HepG2 (cell line): ENCODE results near the gene PTGIS. TPM values are rescaled to one million over a fixed set of nuclear protein-coding genes. Genes with fewer than 3 reads are reported as not detected.
A peak's percentile ranks its signal among the peaks of the same experiment; 100 is the strongest.

ENCODE experiments used
- CC2D1A ChIP-seq: sonication (generic); formaldehyde crosslinking; IDR thresholded peaks from 2 replicates; pipeline ENCODE4 v1.8.1; 2023; ENCODE audit warnings: mild to moderate bottlenecking, missing genetic modification reagents
- CREB1 ChIP-seq, 2 experiments: fragments of 450-650 bp in 1 of 2; IDR thresholded peaks; 2 replicates each; pipeline ENCODE4 v1.6.1; 2016 to 2017; ENCODE audit warnings: control low read depth in 1 of 2, mild to moderate bottlenecking in 1 of 2, missing compliant biosample characterization in 1 of 2, missing genetic modification characterization in 1 of 2
- ERF ChIP-seq: IDR thresholded peaks from 2 replicates; pipeline ENCODE4 v1.6.1; 2018; ENCODE audit warnings: missing biosample characterization, missing genetic modification reagents
- FLYWCH1 ChIP-seq: sonication (generic); formaldehyde crosslinking; IDR thresholded peaks from 2 replicates; pipeline ENCODE4 v1.8.1; 2023; ENCODE audit warnings: mild to moderate bottlenecking, missing genetic modification reagents
- FOXA3 ChIP-seq: IDR thresholded peaks from 2 replicates; pipeline ENCODE4 v1.6.1; 2016; ENCODE audit warnings: missing genetic modification reagents, missing compliant biosample characterization
- FOXO4 ChIP-seq: sonication (generic); formaldehyde crosslinking; conservative IDR thresholded peaks from 2 replicates; pipeline ENCODE4 v1.8.1; 2023; ENCODE audit warnings: missing genetic modification reagents
- FOXP1 ChIP-seq, 2 experiments: fragments of 450-650 bp in 1 of 2; IDR thresholded peaks; 2 replicates each; pipeline ENCODE4 v1.6.1; 2017 to 2018; ENCODE audit warnings: antibody characterized with exemption in 1 of 2
- HNRNPK ChIP-seq: fragments of 200-400 bp; formaldehyde crosslinking; IDR thresholded peaks from 2 replicates; pipeline ENCODE4 v1.6.1; 2018; ENCODE audit warnings: low read length, low read depth, moderate library complexity, mild to moderate bottlenecking; ENCODE audit not compliant: poor library complexity, severe bottlenecking
- HNRNPL ChIP-seq: fragments of 200-400 bp; formaldehyde crosslinking; IDR thresholded peaks from 2 replicates; pipeline ENCODE4 v1.6.1; 2017; ENCODE audit warnings: mild to moderate bottlenecking, low read depth, low read length
- IRF2 ChIP-seq: IDR thresholded peaks from 2 replicates; pipeline ENCODE4 v1.6.1; 2018; ENCODE audit warnings: missing genetic modification reagents, missing compliant biosample characterization
- KDM5A ChIP-seq: fragments of 200-600 bp; sonication (generic); IDR thresholded peaks from 2 replicates; pipeline ENCODE4 v1.7.0; 2018; ENCODE audit warnings: antibody characterized with exemption, mild to moderate bottlenecking, low read length, borderline replicate concordance
- MTF2 ChIP-seq: sonication (generic); formaldehyde crosslinking; IDR thresholded peaks from 2 replicates; pipeline ENCODE4 v1.5.0; 2020; ENCODE audit warnings: missing genetic modification reagents, borderline replicate concordance
- NCOA1 ChIP-seq: sonication (generic); formaldehyde crosslinking; IDR thresholded peaks from 2 replicates; pipeline ENCODE4 v1.9.0; 2021; ENCODE audit warnings: missing genetic modification reagents
- NFE2L1 ChIP-seq: sonication (generic); formaldehyde crosslinking; IDR thresholded peaks from 2 replicates; pipeline ENCODE4 v1.4.0; 2020; ENCODE audit warnings: missing genetic modification reagents, mild to moderate bottlenecking, borderline replicate concordance
- PITX1 ChIP-seq: sonication (generic); formaldehyde crosslinking; IDR thresholded peaks from 2 replicates; pipeline ENCODE4 v1.5.1; 2020; ENCODE audit warnings: mild to moderate bottlenecking, missing genetic modification reagents
- PPARG ChIP-seq: conservative IDR thresholded peaks from 2 replicates; pipeline ENCODE4 v1.6.1; 2016; ENCODE audit warnings: missing biosample characterization, missing genetic modification reagents
- RFX3 ChIP-seq: IDR thresholded peaks from 2 replicates; pipeline ENCODE4 v1.6.1; 2016; ENCODE audit warnings: missing biosample characterization, missing genetic modification reagents
- SMARCE1 ChIP-seq: fragments of 450-650 bp; IDR thresholded peaks from 2 replicates; pipeline ENCODE4 v1.6.1; 2017; ENCODE audit warnings: borderline replicate concordance
- SNAI1 ChIP-seq: sonication (generic); formaldehyde crosslinking; IDR thresholded peaks from 2 replicates; pipeline ENCODE4 v1.5.0; 2020; ENCODE audit warnings: mild to moderate bottlenecking, missing genetic modification reagents, borderline replicate concordance
- TIGD3 ChIP-seq: sonication (generic); formaldehyde crosslinking; IDR thresholded peaks from 2 replicates; pipeline ENCODE4 v1.5.1; 2020; ENCODE audit warnings: mild to moderate bottlenecking, missing genetic modification reagents, borderline replicate concordance
- U2AF1 ChIP-seq: fragments of 200-400 bp; formaldehyde crosslinking; optimal IDR thresholded peaks from 2 replicates; pipeline ENCODE3; 2017; ENCODE audit warnings: mild to moderate bottlenecking, low read depth, low read length
- ZBTB7B ChIP-seq: sonication (generic); formaldehyde crosslinking; IDR thresholded peaks from 2 replicates; pipeline ENCODE4 v1.4.0; 2020; ENCODE audit warnings: missing genetic modification reagents
- ZC3H13 ChIP-seq: sonication (generic); formaldehyde crosslinking; IDR thresholded peaks from 2 replicates; pipeline ENCODE4 v1.8.1; 2023; ENCODE audit warnings: mild to moderate bottlenecking, missing genetic modification reagents, moderate library complexity
- ZFP41 ChIP-seq: sonication (generic); formaldehyde crosslinking; IDR thresholded peaks from 2 replicates; pipeline ENCODE4 v1.4.0; 2020; ENCODE audit warnings: mild to moderate bottlenecking, missing genetic modification reagents, borderline replicate concordance
- ZMYM2 ChIP-seq: sonication (generic); formaldehyde crosslinking; IDR thresholded peaks from 2 replicates; pipeline ENCODE4 v1.8.0; 2022; ENCODE audit warnings: mild to moderate bottlenecking, missing genetic modification reagents
- ZNF230 ChIP-seq: sonication (generic); formaldehyde crosslinking; IDR thresholded peaks from 2 replicates; pipeline ENCODE4 v1.4.0; 2020; ENCODE audit warnings: mild to moderate bottlenecking, missing genetic modification reagents
- polyA plus RNA-seq, 8 experiments: library from polyadenylated mRNA; depleted of rRNA in 3 of 8; stranded (reverse) in 7 of 8; unstranded in 1 of 8; fragments of >200 nt; fragmentation: Illumina TruSeq in 4 of 8; extraction: Trizol in 4 of 8; gene quantifications; 2 replicates each; pipeline versions ENCODE4 v1.2.1 to v1.2.3, GENCODE V29; 2011 to 2016; ENCODE audit warnings: low read depth in 4 of 8, missing spikeins in 1 of 8, mixed read lengths in 1 of 8; ENCODE audit not compliant: insufficient read depth in 1 of 8
- total RNA-seq, 5 experiments: library from RNA; depleted of rRNA; stranded (reverse); fragments of >200 nt; fragmentation: Illumina TruSeq; extraction: Trizol; gene quantifications; 2 replicates each; pipeline ENCODE4 v1.2.3, GENCODE V29; 2016; ENCODE audit warnings: low read depth in 1 of 5
- TF ChIP-seq, protein P1 (sequence below): sonication (generic); formaldehyde crosslinking; IDR thresholded peaks from 2 replicates; pipeline ENCODE4 v1.8.1; 2023; ENCODE audit warnings: missing genetic modification reagents, inconsistent platforms, borderline replicate concordance

PTGIS gene
- total and polyA plus RNA-seq, 2 of the 13 experiments (the other 11 are each of a cell fraction or from before 2014, with no cell fraction given) = not detected

- TF ChIP-seq SNAI1 (CRISPR knock-in tag) (peak; percentile 80; the same call in 1 of the 2 replicates), NFE2L1 (CRISPR knock-in tag) (peak; percentile 84; the same call in 1 of the 2 replicates), ERF (CRISPR knock-in tag) (peak; percentile 80), PITX1 (CRISPR knock-in tag) (peak; percentile 91), NCOA1 (CRISPR knock-in tag) (peak; percentile 92), PPARG (CRISPR knock-in tag) (peak; percentile 88), FLYWCH1 (CRISPR knock-in tag) (0 out of 2 replicates have a peak, but pooled peaks have one; percentile 71), TIGD3 (CRISPR knock-in tag) (0 out of 2 replicates have a peak, but pooled peaks have one; percentile 54), HNRNPK (no peak), RFX3 (no peak), CREB1 (IDR thresholded peaks at IDR 0.05) (0 out of 2 replicates have a peak, but pooled peaks have one; percentile 47), CREB1 (CRISPR knock-in tag; IDR thresholded peaks at IDR 0.05) (peak; percentile 84), FOXA3 (CRISPR knock-in tag) (peak; percentile 84), SMARCE1 (no peak), U2AF1 (no peak), MTF2 (CRISPR knock-in tag) (0 out of 2 replicates have a peak, but pooled peaks have one; percentile 45), FOXO4 (CRISPR knock-in tag) (0 out of 2 replicates have a peak, but pooled peaks have one; percentile 54), ZMYM2 (peak; percentile 72), ZBTB7B (CRISPR knock-in tag) (peak; percentile 95), FOXP1 (IDR thresholded peaks at IDR 0.05) (no peak), FOXP1 (CRISPR knock-in tag; IDR thresholded peaks at IDR 0.05) (peak; percentile 78), ZC3H13 (CRISPR knock-in tag) (no peak), CC2D1A (CRISPR knock-in tag) (no peak), KDM5A (no peak), IRF2 (peak; percentile 73), ZNF230 (peak; percentile 80; the same call in 1 of the 2 replicates), HNRNPL (0 out of 2 replicates have a peak, but pooled peaks have one; percentile 23), ZFP41 (CRISPR knock-in tag) (peak; percentile 90; the same call in 1 of the 2 replicates)
- TF ChIP-seq, protein P1, sequence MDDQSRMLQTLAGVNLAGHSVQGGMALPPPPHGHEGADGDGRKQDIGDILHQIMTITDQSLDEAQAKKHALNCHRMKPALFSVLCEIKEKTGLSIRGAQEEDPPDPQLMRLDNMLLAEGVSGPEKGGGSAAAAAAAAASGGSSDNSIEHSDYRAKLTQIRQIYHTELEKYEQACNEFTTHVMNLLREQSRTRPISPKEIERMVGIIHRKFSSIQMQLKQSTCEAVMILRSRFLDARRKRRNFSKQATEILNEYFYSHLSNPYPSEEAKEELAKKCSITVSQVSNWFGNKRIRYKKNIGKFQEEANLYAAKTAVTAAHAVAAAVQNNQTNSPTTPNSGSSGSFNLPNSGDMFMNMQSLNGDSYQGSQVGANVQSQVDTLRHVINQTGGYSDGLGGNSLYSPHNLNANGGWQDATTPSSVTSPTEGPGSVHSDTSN = no peak
These were observed 15.9 kb upstream of the PTGIS start (continued) for GRCh38 chr20:49583669-49584417.
